ENCODE data around the gene SHTN1.
A peak's percentile ranks its signal among the peaks of the same experiment; 100 is the strongest.

The SHTN1 gene

DNA sequence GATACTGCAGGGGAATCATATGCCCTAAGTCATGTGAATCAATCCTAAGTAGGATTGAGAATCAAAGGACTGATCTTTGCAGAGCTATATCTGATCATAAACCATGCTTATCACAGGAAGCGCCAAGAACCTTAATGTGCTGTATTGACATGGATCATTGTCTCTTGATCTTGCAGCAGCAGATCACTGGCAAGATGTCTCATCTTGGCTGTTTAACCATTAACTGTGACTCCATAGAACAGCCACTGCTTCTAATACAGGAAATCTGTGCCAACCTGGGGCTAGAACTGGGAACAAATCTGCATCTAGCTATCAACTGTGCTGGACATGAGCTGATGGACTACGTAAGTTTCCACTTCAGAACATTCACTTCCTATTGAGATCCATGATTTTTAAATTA is 134.0 kb downstream of the SHTN1 start:
- no peak for DNase-seq (ENCODE audit: low read depth)

DNA sequence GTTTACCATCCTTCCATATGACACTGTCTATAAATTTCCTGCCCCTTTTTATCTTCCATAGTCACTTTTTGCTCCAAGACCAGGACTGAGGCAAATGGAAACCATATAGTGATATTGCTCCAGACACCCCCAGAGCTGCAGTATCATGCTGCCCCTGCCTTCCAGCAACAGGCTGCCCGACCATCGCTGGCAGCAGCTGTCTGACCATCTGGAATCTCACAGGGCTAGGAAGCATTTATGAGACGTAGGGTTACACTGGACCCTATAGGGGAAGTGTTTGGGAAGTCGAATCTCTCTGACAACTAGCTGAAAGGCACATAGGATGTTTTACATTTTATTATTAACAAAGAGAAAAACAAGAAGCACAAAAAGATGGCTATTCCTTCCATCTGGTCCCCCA is 136.3 kb downstream of the SHTN1 start:
- DNase-seq (ENCODE audit: low read depth) = no peak

DNA sequence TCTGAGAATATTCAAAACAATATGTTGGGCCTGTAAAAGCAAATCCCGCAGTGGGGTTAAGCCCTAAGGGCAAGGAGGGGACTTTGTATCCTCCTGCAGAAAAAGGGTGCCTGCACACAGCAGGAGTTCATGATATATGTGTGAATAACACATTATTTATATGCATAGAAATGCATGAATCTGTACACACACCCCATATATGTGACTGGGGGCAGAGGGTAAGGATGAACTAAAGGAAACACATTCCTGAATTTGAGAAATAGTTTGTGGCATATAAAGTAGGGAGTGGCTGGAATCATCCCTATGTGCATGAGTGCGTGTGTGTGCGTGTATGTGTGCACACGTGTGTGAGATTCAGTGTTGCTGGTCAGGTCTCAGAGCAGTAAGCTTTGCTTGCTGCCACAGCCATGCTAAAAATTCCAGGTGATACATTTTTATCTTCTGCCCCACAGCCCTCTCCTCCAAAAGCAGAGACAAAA is 136.8 kb downstream of the SHTN1 start:
- no peak for DNase-seq (ENCODE audit: low read depth)

DNA sequence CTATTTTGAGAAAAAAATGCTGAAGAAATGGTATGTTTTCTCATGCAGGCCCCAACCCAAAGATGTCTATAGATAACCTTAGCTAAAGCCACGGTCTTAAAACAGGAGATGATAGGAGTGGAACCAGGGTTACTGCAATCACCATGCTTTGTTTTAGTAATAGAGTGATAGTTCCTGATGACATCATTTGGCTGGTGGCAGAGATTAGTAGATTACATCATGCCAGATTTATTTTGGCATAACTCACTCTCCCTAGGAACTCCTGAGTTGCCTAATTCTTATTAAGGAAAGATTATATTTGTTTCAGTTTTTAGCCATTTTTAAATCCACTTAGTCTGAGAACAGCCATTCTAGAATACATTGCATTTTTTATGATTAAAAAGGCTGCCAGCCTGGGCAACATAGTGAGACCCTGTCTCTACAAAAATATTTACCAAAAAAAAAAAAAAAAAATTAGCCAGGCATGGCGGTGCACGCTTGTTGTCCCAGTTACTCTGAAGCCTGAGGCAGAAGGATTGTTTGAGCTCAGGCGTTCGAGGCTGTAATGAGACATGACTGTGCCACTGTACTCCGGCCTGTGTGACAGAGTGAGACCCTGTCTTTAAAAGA is 137.9 kb downstream of the SHTN1 start:
- DNase-seq (ENCODE audit: low read depth) = peak; percentile 16

DNA sequence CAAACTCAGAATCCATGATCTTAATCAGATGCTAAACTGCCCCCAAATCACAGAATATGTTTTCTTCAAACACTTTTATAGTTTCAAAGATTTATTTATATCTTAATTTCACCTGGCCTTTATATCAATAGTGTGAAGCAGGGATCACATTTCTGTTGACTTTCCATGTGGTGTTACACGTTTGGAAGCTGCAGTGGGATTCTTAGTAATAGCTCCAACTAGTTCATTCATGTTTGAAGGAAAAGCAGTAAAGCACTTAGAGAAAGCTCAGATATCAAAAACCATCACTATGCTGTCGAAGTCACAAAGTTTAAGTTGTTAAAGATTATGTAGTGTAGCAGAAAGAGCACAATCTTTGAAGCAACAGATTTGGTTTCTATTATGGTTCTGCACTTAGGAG is 138.9 kb downstream of the SHTN1 start:
- no peak for DNase-seq (ENCODE audit: low read depth)

DNA sequence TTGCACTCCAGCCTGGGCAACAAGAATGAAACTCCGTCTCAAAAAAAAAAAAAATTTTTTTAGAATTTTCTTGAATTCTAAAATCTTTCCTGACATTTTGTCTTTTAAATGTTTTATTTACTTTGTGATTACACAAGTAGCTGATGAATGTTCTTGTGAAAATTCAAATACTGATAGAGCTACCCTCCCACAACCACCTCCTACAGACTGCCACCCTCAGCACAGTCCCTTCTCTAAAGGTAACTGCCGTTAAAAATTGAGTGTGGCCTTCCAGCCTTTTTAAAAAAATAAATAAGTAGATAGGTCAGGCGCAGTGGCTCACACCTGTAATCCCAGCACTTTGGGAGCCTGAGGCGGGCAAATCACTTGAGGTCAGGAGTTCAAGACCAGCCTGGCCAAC is 140.6 kb downstream of the SHTN1 start:
- DNase-seq (ENCODE audit: low read depth) = no peak

DNA sequence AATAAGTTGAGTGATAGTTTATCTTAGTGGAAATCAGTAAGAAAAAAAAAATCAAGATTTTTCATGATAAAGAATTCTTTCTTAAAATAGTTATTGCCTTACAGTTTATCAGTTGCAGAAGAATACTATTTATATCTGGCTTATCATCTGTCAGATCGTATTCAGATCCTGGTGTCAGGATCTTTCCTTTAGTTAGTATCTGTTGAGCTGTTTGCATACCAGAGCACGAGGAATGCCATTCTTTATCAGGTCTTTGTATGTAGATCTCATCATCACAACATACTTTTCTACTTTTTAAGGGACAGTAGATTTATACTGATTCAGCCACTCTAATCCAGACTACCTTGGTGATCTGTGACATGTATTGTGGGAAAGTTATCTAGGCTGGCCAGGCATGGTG is 143.2 kb downstream of the SHTN1 start:
- no peak for DNase-seq (ENCODE audit: low read depth)

DNA sequence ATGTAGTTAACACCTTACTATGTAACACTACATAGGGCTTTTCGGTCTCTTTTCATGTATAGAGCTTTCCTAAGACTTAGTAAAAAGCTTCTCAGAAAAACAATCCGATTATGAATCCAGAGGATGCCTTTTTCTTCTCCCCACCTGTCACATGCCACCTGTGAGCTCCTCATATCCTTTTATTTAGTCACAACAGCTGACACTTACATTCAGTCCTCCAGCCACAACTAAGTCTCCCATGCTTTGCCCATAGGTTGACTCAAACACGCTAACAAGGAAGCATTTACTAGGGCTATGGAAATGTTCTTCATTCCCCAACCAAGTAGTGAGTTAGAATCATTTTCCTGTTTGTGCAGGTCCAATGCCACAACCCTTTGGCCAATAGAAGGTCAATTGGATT is 147.8 kb downstream of the SHTN1 start:
- no peak for DNase-seq (ENCODE audit: low read depth)

DNA sequence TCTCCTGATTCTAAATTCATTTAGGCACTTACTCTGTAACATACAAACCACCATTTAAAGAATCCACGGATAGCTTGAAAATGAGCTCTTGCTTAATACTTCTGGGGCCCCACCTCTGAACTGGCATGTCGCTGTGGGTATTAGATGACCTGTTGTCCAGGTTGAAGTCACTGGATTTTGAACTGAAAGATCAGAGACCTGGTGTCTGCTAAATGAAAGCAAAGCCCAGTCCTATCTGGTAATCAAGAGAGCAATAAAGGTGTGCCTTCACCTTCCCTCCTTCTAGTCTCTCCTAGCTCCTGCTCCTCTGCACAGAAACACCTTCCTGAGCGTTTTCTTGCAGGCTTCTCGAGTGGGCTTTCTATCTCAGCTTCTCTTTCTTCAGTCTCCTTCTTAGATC is 151.3 kb downstream of the SHTN1 start:
- no peak for DNase-seq (ENCODE audit: low read depth)

DNA sequence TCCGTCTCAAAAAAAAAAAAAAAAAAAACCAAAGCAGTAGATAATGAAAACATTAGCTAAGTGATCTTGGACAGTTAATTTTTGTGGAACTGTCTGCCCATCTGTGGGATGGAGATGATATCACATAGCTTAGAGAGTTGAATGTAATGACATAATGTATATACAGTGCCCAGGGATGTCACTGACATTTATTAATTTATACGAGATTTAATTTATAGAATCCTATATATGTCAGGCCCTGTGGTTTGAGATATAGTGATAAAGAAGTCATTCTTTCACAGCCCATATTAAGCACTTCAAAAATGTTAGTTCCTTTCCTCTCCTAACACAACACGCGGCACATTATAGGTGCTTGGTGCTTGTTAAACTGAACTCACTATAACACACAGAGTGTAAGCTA is 151.7 kb downstream of the SHTN1 start:
- DNase-seq (ENCODE audit: low read depth) = no peak

DNA sequence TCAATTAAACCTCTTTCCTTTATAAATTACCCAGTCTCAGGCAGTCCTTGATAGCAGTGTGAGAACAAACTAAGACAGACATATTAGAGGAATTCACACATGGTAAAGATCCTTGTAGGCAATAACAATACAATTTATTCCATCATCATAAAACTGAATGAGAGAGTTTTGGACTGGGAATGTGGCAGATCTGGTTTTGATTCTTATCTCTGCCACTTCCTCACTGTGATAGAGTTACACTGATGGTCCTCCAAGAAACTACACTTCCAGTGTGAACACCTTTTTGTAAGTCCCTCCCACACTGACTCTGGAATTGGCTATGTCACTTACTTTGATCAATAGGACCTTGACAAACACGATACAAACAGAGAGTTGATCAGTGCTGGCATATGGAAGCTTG is 152.7 kb downstream of the SHTN1 start:
- no peak for DNase-seq (ENCODE audit: low read depth)

DNA sequence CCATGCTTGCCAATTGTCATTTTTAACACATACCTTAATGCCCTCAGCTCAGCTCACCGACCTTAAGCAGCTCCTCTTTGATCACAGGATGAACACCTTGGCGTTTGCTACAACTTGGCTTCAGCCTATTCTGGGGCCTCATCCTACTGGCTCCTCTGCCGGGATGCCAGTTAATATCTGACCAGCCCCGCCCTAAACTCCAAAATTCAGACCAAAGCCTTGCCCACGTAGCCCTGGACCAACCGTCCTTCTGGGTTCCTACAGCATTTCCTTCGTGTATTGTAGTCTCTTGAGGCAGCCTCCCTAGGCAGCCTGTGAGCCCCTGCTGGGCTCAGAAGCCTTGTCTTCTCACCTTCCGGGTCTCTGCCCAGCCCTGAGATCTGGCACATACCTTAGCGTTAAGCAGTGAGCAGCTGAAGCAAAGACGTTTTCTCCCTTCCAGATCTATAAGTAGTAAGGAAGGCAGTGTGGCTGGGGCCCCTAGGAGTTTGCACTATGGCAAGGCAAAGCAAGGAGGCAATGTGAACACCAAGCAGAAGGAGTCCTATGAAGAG is 154.9 kb downstream of the SHTN1 start:
- DNase-seq (ENCODE audit: low read depth) = no peak

DNA sequence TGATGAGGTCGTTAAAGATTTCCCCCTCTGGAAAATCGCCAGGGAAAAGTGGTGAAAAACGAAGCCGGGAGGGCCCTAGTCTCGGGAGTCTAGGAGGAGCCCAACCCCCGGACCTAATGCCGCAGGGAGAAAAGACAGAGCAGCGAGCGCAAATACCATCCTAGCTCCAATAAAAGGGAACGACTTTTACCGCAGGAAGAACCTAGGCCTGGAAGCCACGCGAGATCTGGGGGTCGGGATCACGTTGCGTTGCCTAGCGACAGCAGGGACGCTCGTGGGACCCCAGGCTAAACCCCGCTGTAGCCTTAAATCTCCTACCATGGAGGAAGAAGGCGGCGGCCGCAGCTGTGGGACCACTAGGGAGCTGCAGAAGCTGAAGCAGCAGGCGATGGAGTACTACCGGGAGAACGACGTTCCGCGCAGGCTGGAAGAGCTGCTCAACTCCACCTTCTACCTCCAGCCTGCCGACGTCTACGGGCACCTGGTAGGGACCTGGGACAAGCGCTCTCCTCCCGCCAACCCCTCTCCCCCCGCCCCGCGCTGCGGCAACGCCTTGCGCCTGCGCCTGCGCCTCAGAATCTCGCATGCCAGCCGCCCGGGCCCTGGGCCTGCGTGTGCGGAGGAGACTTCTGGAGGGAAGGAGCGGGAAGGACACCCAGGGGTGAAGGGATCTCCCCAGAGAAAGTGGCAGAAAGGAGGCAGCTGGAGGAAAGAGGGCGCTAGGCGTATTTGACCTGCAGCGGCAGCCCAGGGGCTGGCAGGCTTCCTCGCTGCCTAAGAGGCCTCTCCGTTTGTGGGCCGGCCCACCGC is 155.5 kb downstream of the SHTN1 start, which contains the start of gene ENO4:
Gene ENO4 (plus strand): TSS at position 252 of the 810 bp plus-strand sequence. CDS start 68 bp downstream, at position 320.
- peak; percentile 47 for DNase-seq (ENCODE audit: low read depth)

DNA sequence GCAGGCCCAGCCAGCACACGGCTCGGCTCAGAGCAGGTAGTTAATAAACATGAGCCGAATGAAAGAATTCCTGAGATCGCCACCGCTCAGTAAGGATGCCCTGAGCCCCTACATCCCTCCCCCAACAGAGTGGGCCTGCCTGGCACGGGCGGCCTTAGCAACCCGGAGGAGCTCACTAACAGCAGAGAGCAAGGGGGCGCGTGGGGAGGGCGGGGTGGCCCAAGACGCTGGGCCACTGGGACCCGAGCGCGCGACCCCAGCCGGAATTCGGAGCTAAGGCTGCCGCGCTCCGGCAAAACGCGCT is 156.1 kb downstream of the SHTN1 start:
- no peak for DNase-seq (ENCODE audit: low read depth)

DNA sequence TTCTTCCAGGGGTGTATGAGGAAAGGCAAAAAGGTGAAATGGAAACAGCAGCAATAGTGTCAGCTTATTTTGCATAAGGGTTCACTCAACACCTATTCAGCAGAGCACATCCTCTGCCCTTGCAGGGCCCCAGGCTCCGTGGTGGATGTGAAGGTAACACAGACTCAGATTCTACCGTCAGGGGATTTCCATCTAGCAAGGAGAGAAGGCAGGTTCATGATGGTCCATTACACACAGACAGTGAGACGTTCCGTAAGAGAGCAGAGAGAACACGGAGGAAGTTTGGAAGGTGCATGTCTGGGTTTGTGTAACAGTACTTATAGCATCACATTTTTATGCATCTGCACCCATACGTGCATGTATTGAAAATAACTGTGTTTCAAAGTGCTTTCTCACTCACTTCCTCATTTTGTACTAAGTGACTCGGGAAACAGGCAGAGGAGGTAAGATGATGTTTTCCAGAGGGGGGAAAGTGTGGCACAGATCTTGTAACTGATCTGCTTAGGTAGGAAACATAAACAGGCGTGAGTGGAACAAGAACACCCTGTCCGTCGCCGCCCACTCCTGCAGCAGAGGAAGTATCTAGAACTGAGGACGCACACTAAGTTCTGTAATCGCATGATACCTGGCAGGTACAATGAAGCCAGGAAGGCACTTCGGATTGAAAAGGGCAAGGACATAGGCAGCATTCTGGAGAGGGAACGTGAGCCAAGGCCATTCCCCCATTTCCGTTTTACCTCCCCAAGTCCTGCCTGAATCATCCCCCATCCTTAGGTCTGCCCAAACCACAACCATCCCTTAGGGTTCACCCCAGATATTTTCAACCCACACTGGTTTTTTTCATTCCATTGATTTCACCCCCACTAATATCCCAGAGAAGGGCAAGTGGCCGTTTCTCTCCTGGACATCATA is 156.7 kb downstream of the SHTN1 start:
- DNase-seq (ENCODE audit: low read depth) = no peak

DNA sequence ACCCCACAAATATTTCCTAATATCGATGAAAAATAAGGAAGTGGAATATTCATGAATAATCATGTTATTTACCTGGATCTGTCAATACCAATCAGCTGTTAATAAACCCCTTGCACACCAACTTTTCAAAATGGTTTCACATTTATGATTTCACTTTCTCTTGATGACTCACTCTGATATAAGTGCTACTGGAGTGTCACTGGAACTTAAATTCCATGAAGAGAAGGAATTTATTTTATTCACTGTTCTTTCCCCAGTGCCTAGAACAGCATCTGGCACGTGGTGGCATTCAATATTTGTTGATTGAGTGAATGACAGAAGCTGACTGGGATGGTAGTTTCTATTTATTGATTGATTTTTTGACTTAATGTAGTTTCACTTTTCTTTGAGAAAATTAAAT is 159.2 kb downstream of the SHTN1 start:
- no peak for DNase-seq (ENCODE audit: low read depth)

DNA sequence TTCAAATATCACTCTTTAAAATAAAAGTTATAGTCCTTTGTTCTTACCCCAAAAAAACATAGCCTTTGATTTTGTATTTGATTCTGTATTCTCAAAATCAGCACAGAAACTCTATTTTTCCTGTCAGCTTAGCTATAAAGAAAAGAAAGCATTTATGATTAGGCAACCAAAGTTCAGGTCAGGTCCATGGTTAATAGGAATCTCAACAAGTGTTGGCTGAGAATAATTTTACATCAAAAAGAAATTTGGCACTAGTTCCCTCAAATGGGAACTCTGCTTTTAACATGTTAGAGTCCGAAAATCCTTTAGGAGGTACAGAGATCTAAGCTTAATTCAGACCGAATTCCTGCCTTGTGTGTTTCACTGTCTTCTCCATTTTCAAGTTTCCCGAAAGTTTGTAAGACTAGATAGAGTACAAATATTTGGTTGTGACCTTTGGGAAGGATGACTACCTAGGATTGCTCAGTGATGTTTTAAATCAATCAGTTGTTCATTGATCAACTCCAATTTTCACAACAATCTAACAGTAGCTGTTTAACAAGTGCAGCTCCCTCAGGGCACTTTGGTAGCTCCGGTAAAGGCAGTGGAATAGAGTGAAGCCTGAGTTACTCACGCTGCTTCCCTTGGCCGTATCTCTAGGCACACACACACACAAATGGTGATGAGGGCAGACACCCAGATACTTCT is 164.5 kb downstream of the SHTN1 start:
- no peak for DNase-seq (ENCODE audit: low read depth)

DNA sequence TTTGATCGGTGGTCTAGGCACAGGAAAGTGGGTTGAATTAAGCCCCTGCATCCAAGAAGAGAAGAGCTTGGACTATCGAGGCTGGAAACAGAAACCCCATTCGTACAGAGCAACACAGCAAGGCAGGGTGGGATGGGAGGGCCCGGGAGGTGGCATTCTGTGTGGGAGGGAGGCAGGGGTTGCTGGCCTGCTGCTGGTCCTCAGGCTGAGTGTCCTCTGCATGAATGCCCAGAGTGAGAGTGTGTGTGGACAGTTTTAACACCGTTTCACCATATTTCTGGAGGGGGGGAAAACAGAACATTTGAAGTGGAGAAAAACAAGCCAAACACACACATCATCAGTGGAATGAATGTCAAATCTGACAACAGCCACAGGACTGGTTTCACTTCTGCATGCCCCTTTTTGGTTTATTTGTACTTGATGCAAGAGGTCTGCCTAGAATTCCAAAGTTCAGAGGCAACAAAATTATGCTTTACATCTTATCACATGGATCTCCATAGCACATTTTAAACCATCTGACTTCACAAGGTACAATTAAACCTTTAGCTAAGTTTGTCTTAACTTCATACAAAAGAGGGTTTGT is 166.8 kb downstream of the SHTN1 start:
- DNase-seq (ENCODE audit: low read depth) = no peak

DNA sequence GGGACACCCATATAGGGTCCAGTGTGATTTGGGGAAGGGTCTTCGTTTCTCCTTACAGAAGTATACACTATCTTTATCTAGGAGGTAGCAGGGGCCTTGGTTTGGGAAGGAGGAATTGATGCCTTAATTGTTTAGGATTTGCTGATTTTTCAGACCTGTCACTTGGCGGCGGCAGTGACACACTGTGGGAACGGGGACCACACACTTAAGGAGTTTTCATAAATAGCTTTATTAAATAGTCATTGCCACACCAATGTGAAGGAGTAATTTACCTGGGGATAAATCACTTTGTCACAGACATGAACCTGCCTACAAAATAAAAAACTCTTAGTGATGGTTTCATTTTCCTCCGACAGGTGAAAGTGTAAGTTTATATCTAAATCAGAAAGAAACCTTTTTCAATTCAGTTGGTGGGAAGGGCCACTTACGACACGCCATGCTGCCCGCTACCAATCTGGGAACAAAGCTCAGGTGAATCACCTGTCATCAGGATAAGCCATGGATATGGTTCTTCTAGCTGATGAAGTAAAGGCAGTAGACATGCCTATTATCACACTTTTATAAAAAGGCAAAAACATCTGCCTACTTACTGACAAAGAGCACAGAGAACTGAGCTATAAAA is 168.0 kb downstream of the SHTN1 start:
- DNase-seq (ENCODE audit: low read depth) = no peak

DNA sequence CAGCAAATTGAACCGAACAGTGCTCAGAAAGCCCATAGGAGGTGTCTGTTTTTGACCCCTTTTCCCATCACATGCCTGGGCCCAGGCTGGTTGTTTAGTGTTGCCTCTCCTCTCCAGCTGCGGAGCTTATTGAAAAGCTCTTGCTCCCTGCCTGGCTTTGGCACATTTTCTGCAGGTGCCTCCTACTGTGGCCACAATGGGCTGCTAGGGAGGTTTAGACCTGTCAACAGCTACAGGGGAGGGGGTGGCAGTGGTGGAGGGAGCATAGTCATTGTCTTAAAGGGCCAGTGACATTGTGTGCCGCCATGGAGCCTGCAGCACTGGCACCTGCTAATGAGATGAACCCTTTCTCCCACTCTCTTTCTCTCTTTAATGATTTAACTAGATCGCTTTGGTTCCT is 168.9 kb downstream of the SHTN1 start:
- no peak for DNase-seq (ENCODE audit: low read depth)

DNA sequence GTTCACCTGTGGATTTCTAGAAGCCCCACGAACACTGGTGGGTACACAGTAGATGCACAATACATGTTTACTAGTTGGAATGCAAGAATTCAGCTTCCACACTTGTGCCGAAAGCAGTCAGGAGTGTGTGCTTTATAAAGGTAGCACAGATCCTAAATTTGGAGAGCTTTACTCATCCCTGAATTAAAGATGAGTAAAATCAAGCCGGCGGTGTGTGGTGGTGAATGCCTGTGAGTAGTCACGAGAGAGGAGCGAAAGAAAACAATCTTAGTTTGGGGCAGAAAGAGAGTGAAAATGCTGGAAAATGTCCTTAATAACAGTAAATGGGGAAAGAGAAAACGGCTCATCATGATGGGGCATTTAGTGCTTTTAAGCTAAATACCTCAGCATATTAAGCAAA is 169.3 kb downstream of the SHTN1 start:
- no peak for DNase-seq (ENCODE audit: low read depth)

Data from fibroblast of the conjunctiva (primary cell).